GM12874 (cell line): Measurements from ENCODE around the gene TUBB4B.

Experiments used
- CTCF ChIP-seq: IDR thresholded peaks from 2 replicates; pipeline ENCODE4 v1.5.1; 2011; ENCODE audit warnings: low read depth, mild to moderate bottlenecking, control low read depth, low read length, moderate library complexity; ENCODE audit not compliant: insufficient read depth

The TUBB4B gene

GRCh38 chr9:137272241-137273094, 31.4 kb downstream of the TUBB4B start:
- no peak for TF ChIP-seq CTCF

- no peak for TF ChIP-seq CTCF
Observed at GRCh38 chr9:137273095-137273490, 32.0 kb downstream of the TUBB4B start.

GRCh38 chr9:137273611-137274320, 32.7 kb downstream of the TUBB4B start:
- TF ChIP-seq CTCF = no peak

- no peak for TF ChIP-seq CTCF
Observed at GRCh38 chr9:137275203-137275587, 34.1 kb downstream of the TUBB4B start.

GRCh38 chr9:137275588-137276472, 34.7 kb downstream of the TUBB4B start:
- TF ChIP-seq CTCF = 0 out of 2 replicates have a peak, but pooled peaks have one; percentile 2

- no peak for TF ChIP-seq CTCF
Observed at GRCh38 chr9:137276473-137277328, 35.6 kb downstream of the TUBB4B start.
